HG02885 (cell line): Measurements from ENCODE around the gene TBC1D19.
"Not testable (repeated sequence)": the region's sequence is repeated elsewhere in the genome, so short reads cannot be mapped to it uniquely, and the experiment has no call there.

Experiments
- ATAC-seq: cut with Tn5 transposase; IDR thresholded peaks from one replicate; pipeline ENCODE4 v1.9.1; 2021; ENCODE audit warnings: mild to moderate bottlenecking; ENCODE audit not compliant: unreplicated experiment, poor library complexity

The TBC1D19 gene

DNA sequence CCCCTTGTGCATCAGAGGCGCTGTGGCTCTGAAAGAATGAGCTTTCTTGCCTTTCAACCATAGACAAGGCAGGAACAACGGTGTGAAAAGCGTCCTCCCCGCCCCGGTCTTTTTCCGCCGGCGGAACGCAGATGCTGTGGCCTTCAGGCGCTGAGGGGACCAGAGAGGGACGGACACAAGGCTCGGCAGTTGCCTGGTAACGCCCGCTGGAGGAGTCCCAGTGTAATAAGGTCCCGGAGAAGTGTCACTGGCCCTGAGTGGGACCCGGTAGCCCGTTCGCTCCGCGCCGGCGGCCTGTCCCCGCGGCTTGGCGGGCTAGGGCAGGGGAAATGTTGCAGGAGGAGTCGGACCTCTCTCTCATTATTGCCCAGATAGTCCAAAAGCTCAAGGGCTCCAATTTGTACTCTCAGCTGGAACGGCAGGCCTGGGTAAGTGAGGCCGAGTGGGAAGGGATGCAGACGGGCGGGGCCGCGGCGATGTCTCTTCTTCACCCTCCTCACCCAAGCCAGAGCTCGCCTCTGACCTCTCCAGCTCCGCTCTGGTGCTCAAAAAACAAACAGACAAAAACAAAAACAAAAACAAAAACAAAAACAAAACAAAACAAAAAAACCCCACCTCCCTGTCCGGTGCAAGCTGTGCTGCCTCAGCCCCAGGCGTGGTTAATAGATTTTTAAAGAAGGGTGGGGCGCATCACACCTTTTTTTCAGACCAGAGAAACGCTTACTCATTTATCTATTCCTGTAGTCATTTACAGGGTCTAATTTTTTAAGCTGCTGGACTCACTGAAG is at the start of gene TBC1D19:
TSS of gene TBC1D19 (plus strand) at position 220 of the 788 bp plus-strand sequence. CDS start at position 330, 110 bp downstream.
- peak; percentile 100 for ATAC-seq

GRCh38 chr4:26542991-26543390 is 40.9 kb upstream of the TBC1D19 start:
- no peak for ATAC-seq

- ATAC-seq = no peak
Measured at GRCh38 chr4:26544421-26544820, 39.5 kb upstream of the TBC1D19 start.

DNA sequence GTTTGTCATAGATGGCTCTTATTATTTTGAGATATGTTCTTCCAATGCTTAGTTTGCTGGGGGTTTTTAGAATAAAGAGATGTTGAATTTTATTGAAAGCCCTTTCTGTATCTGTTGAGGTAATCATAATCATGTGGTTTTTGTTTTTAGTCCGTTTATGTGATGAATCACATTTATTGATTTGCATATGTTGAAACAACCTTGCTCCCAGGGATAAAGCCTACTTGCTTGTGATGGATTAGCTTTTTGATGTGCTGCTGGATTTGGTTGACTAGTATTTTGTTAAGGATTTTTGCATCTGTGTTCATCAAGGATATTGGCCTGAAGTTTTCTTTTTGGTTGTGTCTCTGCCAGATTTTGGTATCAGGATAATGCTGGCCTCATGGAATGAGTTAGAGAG is 35.5 kb upstream of the TBC1D19 start:
- ATAC-seq = not testable (repeated sequence)

DNA sequence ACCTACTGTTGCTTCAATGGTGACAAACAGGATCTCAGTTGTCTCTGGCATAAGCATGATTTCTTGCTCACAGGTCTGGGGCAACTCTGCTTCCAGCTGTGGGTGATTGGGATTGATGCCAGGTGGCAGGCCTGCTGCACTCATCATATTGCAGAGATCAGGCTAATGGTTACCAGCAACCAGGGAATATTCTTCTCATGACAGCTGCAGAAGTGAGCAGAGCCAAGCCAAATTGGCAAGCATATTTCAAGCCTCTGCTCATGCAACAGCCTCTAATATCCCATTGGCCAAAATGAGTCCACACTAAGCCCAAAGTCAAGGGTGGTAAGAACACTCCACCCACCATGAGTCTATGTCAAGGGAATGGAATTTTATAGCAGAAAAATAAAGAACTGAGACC is 26.7 kb upstream of the TBC1D19 start:
- no peak for ATAC-seq

DNA sequence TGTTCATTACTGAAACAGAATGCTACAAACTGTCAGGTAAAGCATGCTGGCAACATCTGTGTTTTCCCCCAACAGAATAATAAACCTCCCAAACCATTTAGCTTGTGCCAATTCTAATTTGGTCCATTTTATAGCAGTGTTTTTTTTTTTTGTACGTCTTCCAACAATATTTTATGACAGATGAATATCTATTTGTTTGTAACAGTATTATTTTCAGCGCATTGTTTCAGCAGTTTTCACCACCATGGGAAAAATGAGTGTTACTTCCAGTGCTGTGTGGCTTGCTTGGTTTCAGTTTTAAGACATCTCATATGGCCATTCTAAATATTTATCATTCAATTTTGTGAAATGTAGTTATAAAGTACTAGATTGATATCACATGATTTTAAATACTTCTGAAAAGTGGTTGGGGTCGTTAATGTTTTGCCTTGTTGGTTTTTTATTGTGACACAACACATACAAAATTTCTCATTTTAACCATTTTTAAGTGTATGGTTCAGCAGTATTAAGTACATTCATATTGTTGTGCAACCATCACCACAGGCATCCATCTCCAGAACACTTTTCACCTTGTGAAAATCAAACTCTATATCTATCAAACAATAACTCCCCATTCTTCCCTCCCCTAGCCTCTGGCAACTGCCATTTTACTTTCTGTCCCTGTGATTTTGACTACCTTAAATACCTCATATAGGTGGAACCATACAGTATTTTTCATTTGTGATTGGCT is 25.6 kb upstream of the TBC1D19 start:
- ATAC-seq = no peak

GRCh38 chr4:26566133-26566532 is 17.8 kb upstream of the TBC1D19 start:
- ATAC-seq = no peak

GRCh38 chr4:26568446-26568994 is 15.4 kb upstream of the TBC1D19 start:
- ATAC-seq = no peak

DNA sequence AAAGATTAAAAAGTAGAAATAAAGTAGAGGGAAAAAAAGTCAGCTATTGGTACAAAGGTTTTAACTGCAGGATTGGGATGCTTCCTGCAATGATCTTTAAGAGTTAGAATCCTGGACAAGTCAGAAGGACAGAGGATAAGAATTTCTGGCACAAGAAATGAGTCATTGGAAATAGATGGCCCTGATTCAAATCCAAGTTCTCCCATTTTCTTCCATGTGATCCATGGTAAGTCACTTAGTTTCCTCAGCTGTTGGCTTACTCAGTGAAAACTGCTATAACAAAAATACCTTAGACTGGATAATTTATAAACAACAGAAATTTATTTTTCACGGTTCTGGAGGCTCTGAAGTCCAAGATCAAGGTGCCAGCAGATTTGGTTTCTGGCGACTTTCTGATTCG is 13.3 kb upstream of the TBC1D19 start:
- ATAC-seq = no peak

DNA sequence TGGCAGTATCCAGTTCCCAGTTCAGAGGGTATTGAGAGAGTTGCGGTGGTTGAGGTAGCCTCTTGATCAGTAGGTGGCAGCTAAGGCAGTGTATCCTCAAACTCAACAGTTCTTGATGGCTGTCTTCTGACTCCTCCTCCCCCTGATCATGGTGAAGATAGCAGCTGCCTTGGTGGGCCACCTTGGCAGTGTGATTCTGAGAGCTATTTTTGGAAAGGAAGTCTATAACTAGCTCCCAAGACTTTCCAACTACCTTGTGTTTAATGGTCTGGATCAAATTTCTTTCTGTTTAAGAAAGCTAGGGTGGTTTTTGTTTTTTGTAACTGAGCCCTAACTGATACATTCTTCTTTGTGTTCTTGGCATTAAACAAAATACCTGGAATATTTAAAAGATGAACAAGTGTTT is 10.5 kb upstream of the TBC1D19 start:
- ATAC-seq = no peak

- ATAC-seq = no peak
Measured at GRCh38 chr4:26574563-26574962, 9.3 kb upstream of the TBC1D19 start.

DNA sequence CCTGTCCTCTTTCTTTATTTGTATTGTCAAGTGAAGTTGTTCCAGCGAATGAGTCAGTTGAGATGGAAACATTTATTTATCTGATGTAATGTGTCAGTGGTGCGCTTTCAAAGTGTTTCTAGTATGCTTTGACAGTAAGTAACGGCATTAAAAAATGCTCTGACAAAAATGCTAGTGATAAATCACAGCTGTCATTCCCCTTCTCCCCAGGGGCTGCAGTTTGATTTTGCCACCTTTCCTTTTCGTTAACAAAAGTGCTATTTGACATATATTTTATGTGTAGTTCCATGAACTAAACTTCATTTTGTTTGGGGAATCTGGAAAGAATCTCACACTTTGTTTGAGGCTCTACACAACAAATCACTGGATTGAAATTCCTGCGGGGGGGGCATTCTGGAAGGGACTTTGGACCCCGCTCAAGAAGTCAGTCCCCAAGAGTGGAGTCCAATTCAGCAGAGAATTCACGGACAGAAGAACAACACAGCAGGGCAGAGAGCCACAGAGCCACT is 7.6 kb upstream of the TBC1D19 start:
- ATAC-seq = no peak

- ATAC-seq = no peak
Measured at GRCh38 chr4:26577066-26577465, 6.8 kb upstream of the TBC1D19 start.

DNA sequence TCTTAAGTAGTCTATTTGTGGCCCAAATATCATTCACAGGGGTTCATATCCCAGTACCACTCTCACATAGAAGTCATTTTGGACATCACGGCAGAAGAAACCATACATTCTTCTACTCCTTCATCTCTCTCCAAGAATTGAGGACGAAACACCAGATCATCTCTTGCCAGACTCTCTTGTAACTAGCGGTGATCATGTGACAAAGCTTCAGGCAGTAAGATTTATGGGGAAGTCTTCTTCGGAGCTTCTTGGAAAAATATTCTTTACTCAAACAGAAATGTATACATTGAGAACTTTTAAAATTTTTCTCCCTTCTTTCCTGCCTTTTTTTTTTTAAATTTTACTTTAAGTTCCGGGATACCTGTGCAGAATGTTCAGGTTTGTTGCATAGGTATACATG is 4.7 kb upstream of the TBC1D19 start:
- no peak for ATAC-seq

DNA sequence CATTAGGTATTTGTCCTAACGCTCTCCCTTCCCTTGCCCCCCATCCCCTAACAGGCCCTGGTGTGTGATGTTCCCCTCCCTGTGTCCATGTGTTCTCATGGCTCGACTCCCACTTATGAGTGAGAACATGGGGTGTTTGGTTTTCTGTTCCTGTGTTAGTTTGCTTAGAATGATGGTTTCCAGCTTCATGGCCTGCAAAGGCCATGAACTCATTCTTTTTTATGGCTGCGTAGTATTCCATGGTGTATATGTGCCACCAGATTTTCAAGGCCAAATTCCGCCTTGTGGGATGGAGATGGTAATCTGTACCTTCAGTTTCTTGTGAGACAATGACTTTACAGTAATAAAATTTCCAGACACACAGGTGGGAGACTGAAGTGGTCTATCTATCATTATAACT is 2.5 kb upstream of the TBC1D19 start:
- not testable (repeated sequence) for ATAC-seq

- ATAC-seq = peak; percentile 61
Measured at GRCh38 chr4:26583538-26583864, 383 bp upstream of the TBC1D19 start.

- ATAC-seq = no peak
Measured at GRCh38 chr4:26584725-26585124, 841 bp downstream of the TBC1D19 start.

DNA sequence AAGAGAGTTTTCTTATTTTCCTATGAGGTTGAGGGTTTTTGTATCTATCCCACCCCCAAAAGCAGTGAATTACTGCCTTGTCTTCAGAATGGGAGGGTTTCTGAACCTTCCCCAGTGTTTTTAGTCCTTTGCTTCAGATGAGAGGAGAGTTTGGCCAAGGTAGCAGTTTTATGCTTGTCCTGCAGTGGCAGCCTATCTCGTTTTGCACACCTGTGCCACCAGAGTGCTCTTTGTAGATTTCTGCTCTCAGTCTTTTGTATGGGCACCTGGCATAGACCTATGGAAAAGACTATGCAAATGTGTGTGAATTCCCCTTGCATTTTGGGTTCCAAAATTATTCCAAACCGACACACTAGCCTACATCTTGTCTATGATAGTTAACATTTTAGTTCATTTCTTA is 5.8 kb downstream of the TBC1D19 start:
- ATAC-seq = no peak

DNA sequence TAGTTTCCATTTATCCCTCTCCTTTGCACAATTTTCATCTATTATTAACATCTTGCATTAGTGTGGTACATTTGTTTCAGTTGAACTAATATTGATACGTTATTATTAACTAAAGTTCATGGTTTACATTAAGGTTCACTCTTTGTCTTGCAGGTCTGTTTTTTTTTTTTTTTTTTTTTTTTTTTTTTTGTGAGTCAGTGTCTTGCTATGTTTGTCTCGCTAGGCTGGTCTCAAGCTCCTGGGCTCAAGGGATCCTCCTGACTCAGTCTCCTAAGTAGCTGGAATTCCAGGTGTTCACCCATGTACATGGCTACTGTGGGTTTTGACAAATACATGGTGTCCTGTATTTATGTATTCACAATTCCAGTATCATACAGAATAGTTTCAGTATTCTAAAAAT is 6.8 kb downstream of the TBC1D19 start:
- ATAC-seq = no peak

DNA sequence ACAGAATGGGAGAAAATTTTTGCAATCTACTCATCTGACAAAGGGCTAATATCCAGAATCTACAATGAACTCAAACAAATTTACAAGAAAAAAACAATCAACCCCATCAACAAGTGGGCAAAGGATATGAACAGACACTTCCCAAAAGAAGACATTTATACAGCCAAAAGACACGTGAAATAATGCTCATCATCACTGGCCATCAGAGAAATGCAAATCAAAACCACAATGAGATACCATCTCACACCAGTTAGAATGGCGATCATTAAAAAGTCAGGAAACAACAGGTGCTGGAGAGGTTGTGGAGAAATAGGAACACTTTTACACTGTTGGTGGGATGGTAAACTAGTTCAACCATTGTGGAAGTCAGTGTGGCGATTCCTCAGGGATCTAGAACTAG is 9.7 kb downstream of the TBC1D19 start:
- not testable (repeated sequence) for ATAC-seq

DNA sequence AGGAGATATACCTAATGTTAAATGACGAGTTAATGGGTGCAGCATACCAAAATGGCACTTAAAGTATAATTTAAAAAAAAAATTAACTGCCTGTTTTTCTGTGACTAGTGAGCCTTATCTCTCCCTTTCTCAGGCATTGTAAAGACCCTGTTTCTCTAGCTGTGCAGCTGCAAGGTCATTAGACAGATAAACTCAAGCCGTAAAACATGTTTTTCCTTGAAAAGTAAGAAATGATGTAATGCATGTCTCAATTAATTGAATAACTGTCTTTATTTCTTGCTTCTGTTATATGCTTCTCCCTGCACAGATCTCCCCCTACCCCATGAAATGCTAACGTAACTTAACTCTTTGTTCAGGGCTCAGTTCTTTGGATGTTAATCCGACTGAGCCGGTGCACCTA is 10.5 kb downstream of the TBC1D19 start:
- ATAC-seq = no peak
